K562 (cell line): ENCODE data around the gene TREX2. TPM values are rescaled to one million over a fixed set of nuclear protein-coding genes. Genes with fewer than 3 reads are reported as not detected.

Source experiments
- DNMT1 ChIP-seq: fragments of 450-650 bp; IDR thresholded peaks from 2 replicates; pipeline ENCODE4 v1.6.1; 2016; ENCODE audit warnings: antibody characterized with exemption, mild to moderate bottlenecking
- EHMT2 ChIP-seq: fragments of 450-650 bp; IDR thresholded peaks from 2 replicates; pipeline ENCODE4 v1.6.1; 2018; ENCODE audit warnings: antibody characterized with exemption
- EP400 ChIP-seq: fragments of 450-650 bp; IDR thresholded peaks from 2 replicates; pipeline ENCODE4 v1.6.1; 2017; ENCODE audit warnings: antibody characterized with exemption, mild to moderate bottlenecking, moderate library complexity
- GABPB1 ChIP-seq: sonication (generic); formaldehyde crosslinking; IDR thresholded peaks from 2 replicates; pipeline ENCODE4 v1.8.0; 2022; ENCODE audit warnings: mild to moderate bottlenecking, missing genetic modification reagents
- HDAC2 ChIP-seq: fragments of 450-650 bp; IDR thresholded peaks from 2 replicates; pipeline ENCODE4 v1.6.1; 2016; ENCODE audit warnings: mild to moderate bottlenecking
- MTA2 ChIP-seq: fragments of 450-650 bp; IDR thresholded peaks from 2 replicates; pipeline ENCODE4 v1.6.1; 2016; ENCODE audit warnings: low read depth
- NR2C2 ChIP-seq, 2 experiments: fragments of 200-800 bp in 1 of 2; sonication (Bioruptor generic) in 1 of 2; sonication (generic) in 1 of 2; formaldehyde crosslinking in 1 of 2; IDR thresholded peaks; 2 replicates each; pipeline versions ENCODE4 v1.6.1 to v1.8.0; 2016 to 2022; ENCODE audit warnings: mild to moderate bottlenecking in 1 of 2, missing compliant biosample characterization in 1 of 2, missing genetic modification characterization in 1 of 2, missing genetic modification reagents in 1 of 2
- NUFIP1 ChIP-seq: fragments of 450-650 bp; IDR thresholded peaks from 2 replicates; pipeline ENCODE4 v1.6.1; 2018; ENCODE audit not compliant: partially characterized antibody
- POLR3G ChIP-seq: IDR thresholded peaks from 2 replicates; pipeline ENCODE4 v1.6.1; 2011; ENCODE audit not compliant: insufficient read length, insufficient replicate concordance; ENCODE audit errors: extremely low read depth
- ZFP36 ChIP-seq: fragments of 150-350 bp; IDR thresholded peaks from 2 replicates; pipeline ENCODE4 v1.6.1; 2018; ENCODE audit warnings: low read length, low read depth; ENCODE audit not compliant: partially characterized antibody
- ZNF232 ChIP-seq: sonication (generic); formaldehyde crosslinking; IDR thresholded peaks from 2 replicates; pipeline ENCODE4 v1.8.0; 2022; ENCODE audit warnings: mild to moderate bottlenecking, missing genetic modification reagents
- polyA plus RNA-seq, 8 experiments: library from polyadenylated mRNA; depleted of rRNA in 4 of 8; stranded (reverse) in 5 of 8; unstranded in 3 of 8; fragments of >200 nt; fragmentation: Nextera tagmentation in 2 of 8; fragmentation: Illumina TruSeq in 1 of 8; extraction: Ambion mirVana in 2 of 8; extraction: Trizol in 1 of 8; gene quantifications; 2 replicates each; pipeline versions ENCODE4 v1.2.1 to v1.2.3, GENCODE V29; 2011 to 2014; ENCODE audit warnings: inconsistent platforms in 1 of 8, missing spikeins in 1 of 8
- total RNA-seq, 7 experiments: library from RNA; depleted of rRNA in 6 of 7; stranded (reverse); fragments of >200 nt in 6 of 7; fragmentation: Illumina TruSeq in 2 of 7; extraction: Trizol in 2 of 7; gene quantifications; 2 replicates each; pipeline versions ENCODE4 v1.2.1 to v1.2.3, GENCODE V29; 2011 to 2021; ENCODE audit warnings: low replicate concordance in 1 of 7
- TF ChIP-seq, protein P1 (sequence below): fragments of 450-650 bp; IDR thresholded peaks from 2 replicates; pipeline ENCODE4 v1.6.1; 2014; ENCODE audit warnings: low read depth, mild to moderate bottlenecking, moderate library complexity, borderline replicate concordance
- TF ChIP-seq, protein P2 (sequence below): conservative IDR thresholded peaks from 2 replicates; pipeline ENCODE4 v1.6.1; 2011; ENCODE audit warnings: low read depth, mild to moderate bottlenecking, low read length; ENCODE audit not compliant: control insufficient read depth
- TF ChIP-seq, protein P3 (sequence below), 3 experiments: fragments of 200-800 bp in 1 of 3; fragments of 250-450 bp in 1 of 3; fragments of 450-650 bp in 1 of 3; sonication (Bioruptor Pico) in 1 of 3; sonication (Bioruptor generic) in 1 of 3; formaldehyde crosslinking in 1 of 3; IDR thresholded peaks; 2 replicates each; pipeline versions ENCODE4 v1.6.1 to v1.8.0; 2016 to 2022; ENCODE audit warnings: mild to moderate bottlenecking in 2 of 3, missing genetic modification characterization in 2 of 3, missing compliant biosample characterization in 1 of 3, moderate library complexity in 1 of 3

TREX2 gene
- total and polyA plus RNA-seq, 9 of the 15 experiments (the other 6 are each of a cell fraction or from before 2014, with no cell fraction given), result 0.07 to 1.5 (median 0.33) TPM; not detected in 2

DNA sequence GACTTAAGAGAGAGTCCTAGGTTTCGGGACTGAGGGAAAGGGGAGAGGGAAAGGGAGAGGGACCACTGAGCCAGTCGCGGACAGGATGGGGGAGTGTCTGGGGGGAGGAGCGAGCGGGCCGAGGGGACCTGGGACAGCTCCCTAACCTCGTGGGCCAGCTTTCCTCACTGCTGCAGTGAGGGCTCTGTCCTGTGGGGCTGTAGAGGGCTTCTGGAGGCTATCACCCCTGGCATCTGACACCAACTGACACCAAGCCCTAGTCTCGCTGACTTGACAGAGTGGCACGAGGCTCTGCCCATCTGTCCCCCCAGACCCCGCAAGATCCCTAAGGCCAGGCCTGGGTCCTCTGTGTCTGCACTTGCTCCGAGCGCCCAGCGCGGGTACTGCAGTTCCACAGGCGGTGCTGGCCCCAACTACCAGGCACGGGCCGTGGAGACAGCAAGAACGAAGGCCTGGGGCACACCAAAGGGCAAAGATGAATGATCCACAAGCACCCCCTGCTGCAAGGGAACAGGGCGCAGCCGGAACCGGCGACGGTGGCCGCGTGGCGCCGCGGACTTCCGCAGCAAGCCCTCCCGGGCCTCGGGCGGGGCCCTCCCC lies 24.1 kb upstream of the TREX2 start (continued):
- TF ChIP-seq, protein P1, sequence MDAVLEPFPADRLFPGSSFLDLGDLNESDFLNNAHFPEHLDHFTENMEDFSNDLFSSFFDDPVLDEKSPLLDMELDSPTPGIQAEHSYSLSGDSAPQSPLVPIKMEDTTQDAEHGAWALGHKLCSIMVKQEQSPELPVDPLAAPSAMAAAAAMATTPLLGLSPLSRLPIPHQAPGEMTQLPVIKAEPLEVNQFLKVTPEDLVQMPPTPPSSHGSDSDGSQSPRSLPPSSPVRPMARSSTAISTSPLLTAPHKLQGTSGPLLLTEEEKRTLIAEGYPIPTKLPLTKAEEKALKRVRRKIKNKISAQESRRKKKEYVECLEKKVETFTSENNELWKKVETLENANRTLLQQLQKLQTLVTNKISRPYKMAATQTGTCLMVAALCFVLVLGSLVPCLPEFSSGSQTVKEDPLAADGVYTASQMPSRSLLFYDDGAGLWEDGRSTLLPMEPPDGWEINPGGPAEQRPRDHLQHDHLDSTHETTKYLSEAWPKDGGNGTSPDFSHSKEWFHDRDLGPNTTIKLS, result peak; percentile 61; the same call in 1 of the 2 replicates
- TF ChIP-seq GABPB1 (CRISPR knock-in tag) (peak; percentile 23; the same call in 1 of the 2 replicates), MTA2 (no peak), NUFIP1 (no peak), DNMT1 (no peak), EHMT2 (peak; percentile 77; the same call in 1 of the 2 replicates), ZNF232 (CRISPR knock-in tag) (0 out of 2 replicates have a peak, but pooled peaks have one; percentile 24), NR2C2 (CRISPR knock-in tag; IDR thresholded peaks at IDR 0.05) (no peak), NR2C2 (tag; IDR thresholded peaks at IDR 0.05) (peak; percentile 5; the same call in 1 of the 2 replicates), ZFP36 (no peak), HDAC2 (peak; percentile 54; the same call in 1 of the 2 replicates), EP400 (no peak), POLR3G (no peak)
- TF ChIP-seq, protein P2, sequence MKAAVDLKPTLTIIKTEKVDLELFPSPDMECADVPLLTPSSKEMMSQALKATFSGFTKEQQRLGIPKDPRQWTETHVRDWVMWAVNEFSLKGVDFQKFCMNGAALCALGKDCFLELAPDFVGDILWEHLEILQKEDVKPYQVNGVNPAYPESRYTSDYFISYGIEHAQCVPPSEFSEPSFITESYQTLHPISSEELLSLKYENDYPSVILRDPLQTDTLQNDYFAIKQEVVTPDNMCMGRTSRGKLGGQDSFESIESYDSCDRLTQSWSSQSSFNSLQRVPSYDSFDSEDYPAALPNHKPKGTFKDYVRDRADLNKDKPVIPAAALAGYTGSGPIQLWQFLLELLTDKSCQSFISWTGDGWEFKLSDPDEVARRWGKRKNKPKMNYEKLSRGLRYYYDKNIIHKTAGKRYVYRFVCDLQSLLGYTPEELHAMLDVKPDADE, result peak; percentile 71
- TF ChIP-seq, protein P3, sequence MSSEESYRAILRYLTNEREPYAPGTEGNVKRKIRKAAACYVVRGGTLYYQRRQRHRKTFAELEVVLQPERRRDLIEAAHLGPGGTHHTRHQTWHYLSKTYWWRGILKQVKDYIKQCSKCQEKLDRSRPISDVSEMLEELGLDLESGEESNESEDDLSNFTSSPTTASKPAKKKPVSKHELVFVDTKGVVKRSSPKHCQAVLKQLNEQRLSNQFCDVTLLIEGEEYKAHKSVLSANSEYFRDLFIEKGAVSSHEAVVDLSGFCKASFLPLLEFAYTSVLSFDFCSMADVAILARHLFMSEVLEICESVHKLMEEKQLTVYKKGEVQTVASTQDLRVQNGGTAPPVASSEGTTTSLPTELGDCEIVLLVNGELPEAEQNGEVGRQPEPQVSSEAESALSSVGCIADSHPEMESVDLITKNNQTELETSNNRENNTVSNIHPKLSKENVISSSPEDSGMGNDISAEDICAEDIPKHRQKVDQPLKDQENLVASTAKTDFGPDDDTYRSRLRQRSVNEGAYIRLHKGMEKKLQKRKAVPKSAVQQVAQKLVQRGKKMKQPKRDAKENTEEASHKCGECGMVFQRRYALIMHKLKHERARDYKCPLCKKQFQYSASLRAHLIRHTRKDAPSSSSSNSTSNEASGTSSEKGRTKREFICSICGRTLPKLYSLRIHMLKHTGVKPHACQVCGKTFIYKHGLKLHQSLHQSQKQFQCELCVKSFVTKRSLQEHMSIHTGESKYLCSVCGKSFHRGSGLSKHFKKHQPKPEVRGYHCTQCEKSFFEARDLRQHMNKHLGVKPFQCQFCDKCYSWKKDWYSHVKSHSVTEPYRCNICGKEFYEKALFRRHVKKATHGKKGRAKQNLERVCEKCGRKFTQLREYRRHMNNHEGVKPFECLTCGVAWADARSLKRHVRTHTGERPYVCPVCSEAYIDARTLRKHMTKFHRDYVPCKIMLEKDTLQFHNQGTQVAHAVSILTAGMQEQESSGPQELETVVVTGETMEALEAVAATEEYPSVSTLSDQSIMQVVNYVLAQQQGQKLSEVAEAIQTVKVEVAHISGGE (CRISPR knock-in tag; IDR thresholded peaks at IDR 0.05), result peak in 1 of 3 experiments; percentile 58; a peak in 1 of 6 replicates
